OCI-LY3 (cell line): ENCODE results near the gene CAMK2B.

ENCODE experiments used
- CTCF ChIP-seq: fragments of 200-600, 300-600 bp; sonication (generic); IDR thresholded peaks from 2 replicates; pipeline ENCODE4 v1.5.1; 2014; ENCODE audit warnings: antibody characterized with exemption, low read length, low read depth
- EZH2phosphoT487 ChIP-seq: fragments of 200-600 bp; shearing (Covaris generic); IDR thresholded peaks from 2 replicates; pipeline ENCODE4 v1.6.1; 2018; ENCODE audit warnings: antibody characterized with exemption, mixed run types, low read depth

DNA sequence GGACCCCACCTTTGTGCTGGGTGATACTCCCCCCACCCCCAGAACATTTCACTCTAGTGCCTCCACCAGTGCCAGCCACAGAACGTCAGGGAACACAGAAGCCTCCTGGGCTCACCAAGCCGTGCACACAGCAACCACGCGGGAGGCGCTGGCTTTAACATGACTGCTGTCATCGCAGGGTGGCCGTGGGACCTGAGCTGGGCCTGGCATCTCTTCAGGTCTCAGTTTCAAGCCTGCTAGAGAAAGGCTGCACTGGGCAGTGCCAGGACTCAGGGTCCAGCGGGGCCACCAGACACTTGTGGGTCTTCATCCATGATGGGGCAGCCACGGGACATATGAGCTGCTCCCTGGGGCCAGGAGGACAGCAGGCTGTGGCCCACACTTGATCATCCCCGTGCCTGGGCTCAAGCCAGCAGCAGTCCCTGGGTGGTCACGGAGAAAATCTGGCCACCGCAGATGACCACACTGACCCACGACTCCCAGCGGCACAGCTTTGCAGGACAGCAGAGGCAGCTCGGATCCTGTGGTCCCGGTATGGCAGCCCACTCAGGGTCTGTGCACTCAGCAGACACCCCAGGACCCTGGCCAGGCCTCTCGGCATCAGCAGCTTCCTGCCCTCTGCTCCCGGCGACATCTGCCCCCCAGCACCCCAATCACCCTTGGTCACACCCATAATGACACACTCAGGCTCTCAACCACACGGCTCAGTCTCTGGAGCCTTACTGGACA lies 44.2 kb downstream of the CAMK2B start:
- no peak for TF ChIP-seq CTCF
- no peak for TF ChIP-seq EZH2phosphoT487
